Adipocyte (in vitro differentiated cells): ENCODE results near the gene AGT.
"Not testable (repeated sequence)": the region's sequence is repeated elsewhere in the genome, so short reads cannot be mapped to it uniquely, and the experiment has no call there.

ENCODE experiments used
- DNase-seq: peaks from one replicate; pipeline ENCODE4 v3.0.0-alpha.2; 2015; ENCODE audit warnings: low read depth
- H3K27me3 ChIP-seq: replicated peaks from 2 replicates; pipeline ENCODE4 v1.7.0; 2013; ENCODE audit warnings: mild to moderate bottlenecking, low read length, moderate library complexity; ENCODE audit not compliant: control insufficient read depth, insufficient read depth
- H3K36me3 ChIP-seq: 2 replicates; pipeline ENCODE4 v1.7.0; 2013; ENCODE audit warnings: low read length, mild to moderate bottlenecking, moderate library complexity; ENCODE audit not compliant: control insufficient read depth, insufficient read depth, severe bottlenecking
- H3K4me1 ChIP-seq: 2 replicates; pipeline ENCODE4 v1.7.0; 2013; ENCODE audit warnings: mild to moderate bottlenecking, low read length, moderate library complexity; ENCODE audit not compliant: control insufficient read depth, insufficient read depth
- H3K4me3 ChIP-seq: 2 replicates; pipeline ENCODE4 v1.7.0; 2013; ENCODE audit warnings: mild to moderate bottlenecking, low read length, moderate library complexity
- H3K9ac ChIP-seq: 2 replicates; pipeline ENCODE4 v1.7.0; 2013; ENCODE audit warnings: mild to moderate bottlenecking, low read length, moderate library complexity
- H3K9me3 ChIP-seq: 2 replicates; pipeline ENCODE4 v1.7.0; 2013; ENCODE audit warnings: mild to moderate bottlenecking, low read length, moderate library complexity; ENCODE audit not compliant: control insufficient read depth

The AGT gene

DNA sequence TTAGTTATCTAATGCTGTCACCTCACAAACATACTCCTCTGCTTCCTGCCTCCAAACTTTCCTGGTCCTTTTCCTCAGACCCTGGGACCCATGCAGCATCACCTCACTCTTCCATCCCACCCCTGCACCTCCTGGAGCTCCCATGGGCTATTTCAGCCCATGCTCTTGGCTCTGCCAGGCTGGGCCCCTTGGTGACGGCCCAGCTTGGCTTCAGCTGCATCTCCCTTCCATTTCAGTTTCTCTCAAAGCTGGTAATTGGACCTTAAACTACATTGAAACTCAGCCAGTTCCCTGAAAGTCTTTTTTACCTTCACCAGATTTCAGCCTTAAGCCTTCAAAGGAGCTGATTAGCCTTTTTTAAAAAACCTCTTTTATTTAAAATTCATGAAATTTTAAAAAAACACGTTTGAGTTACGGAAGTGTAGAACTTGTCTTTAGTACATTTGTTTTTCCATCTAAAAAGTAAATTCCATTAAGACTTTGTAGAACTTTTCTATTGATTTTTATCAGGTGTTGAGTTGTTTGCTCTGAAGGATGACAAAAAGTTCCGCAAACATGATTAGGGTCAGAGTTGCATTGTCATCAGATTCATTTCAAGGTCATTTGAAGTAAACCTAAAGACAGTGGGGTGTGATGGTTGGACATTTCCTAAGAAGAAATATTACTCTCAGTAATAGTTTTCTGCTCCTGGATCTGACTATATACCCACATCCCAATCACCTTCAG lies 33.5 kb downstream of the AGT start:
- Histone ChIP-seq H3K9me3 (no peaks in the 10 kb centered on the region), H3K9ac (no peak overlapping the region), H3K36me3 (peaks cover 85% of the 10 kb centered on the region), H3K4me1 (peaks cover 29% of the 10 kb centered on the region), H3K27me3 (no peaks in the 10 kb centered on the region), H3K4me3 (no peak overlapping the region)
- DNase-seq: no peak

- peaks cover 85% of the 10 kb centered on the region for H3K36me3 ChIP-seq
- no peaks in the 10 kb centered on the region for H3K27me3 ChIP-seq
- H3K9ac ChIP-seq: no peak overlapping the region
- H3K4me1 ChIP-seq: peaks cover 29% of the 10 kb centered on the region
- no peak overlapping the region for H3K4me3 ChIP-seq
- no peak for DNase-seq
- H3K9me3 ChIP-seq: no peaks in the 10 kb centered on the region
These were observed 34.1 kb downstream of the AGT start for GRCh38 chr1:230679825-230680224.

GRCh38 chr1:230679192-230679591 lies 34.7 kb downstream of the AGT start:
- Histone ChIP-seq H3K27me3 (no peaks in the 10 kb centered on the region), H3K36me3 (peaks cover 85% of the 10 kb centered on the region), H3K4me3 (no peak overlapping the region), H3K9ac (no peak overlapping the region), H3K4me1 (peaks cover 29% of the 10 kb centered on the region), H3K9me3 (no peaks in the 10 kb centered on the region)
- DNase-seq: no peak

DNA sequence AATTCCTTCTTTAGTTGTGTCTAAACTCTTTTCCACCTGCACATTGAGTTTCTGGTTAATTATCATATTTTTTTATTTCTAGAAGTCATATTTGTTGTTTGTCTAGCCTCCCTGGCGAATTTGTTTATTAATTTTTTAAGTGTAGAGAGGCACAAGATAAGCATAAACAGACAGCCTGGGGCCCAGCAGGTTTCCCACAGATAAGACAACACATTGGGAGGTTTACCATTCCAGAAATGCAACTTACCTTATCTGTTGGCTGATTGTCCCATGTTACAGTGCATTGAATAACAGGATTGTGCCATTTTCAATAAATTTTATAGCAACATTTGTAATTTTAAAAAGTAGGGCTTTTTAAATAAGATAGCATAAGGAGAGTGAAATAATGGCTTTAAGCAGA lies 36.7 kb downstream of the AGT start:
- no peak overlapping the region for H3K9ac ChIP-seq
- peaks cover 89% of the 10 kb centered on the region for H3K36me3 ChIP-seq
- no peak overlapping the region for H3K4me3 ChIP-seq
- peaks cover 19% of the 10 kb centered on the region for H3K4me1 ChIP-seq
- no peaks in the 10 kb centered on the region for H3K27me3 ChIP-seq
- no peak for DNase-seq
- no peaks in the 10 kb centered on the region for H3K9me3 ChIP-seq

- Histone ChIP-seq H3K36me3 (peaks cover 93% of the 10 kb centered on the region), H3K27me3 (no peaks in the 10 kb centered on the region), H3K4me3 (no peak overlapping the region)
These were observed 39.3 kb downstream of the AGT start for GRCh38 chr1:230674581-230674980.

DNA sequence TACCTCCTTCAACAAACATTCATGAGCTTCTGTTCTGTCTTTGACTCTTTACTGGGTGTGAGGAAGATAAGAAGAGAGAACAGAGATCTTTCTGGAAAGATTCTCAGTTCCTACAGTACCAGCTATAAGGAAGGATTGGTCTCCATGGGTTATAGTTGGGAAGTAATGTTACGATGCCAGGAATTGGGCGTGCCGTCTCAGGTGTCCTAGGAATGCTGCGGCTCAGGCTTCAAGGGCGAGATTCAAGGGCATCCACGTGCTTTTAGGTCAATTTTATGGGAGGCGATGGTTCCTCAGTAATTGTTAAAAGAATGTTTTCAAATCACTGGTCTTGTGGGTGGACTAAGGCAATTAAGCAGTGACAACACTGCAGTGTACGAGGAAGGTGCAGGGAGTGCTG lies 44.4 kb downstream of the AGT start:
- H3K4me1 ChIP-seq: no peaks in the 10 kb centered on the region
- no peaks in the 10 kb centered on the region for H3K27me3 ChIP-seq
- H3K9ac ChIP-seq: no peak overlapping the region
- peaks cover 93% of the 10 kb centered on the region for H3K36me3 ChIP-seq
- no peaks in the 10 kb centered on the region for H3K9me3 ChIP-seq
- H3K4me3 ChIP-seq: no peak overlapping the region
- DNase-seq: no peak

More at GRCh38 chr1:230674581-230674980, 39.3 kb downstream of the AGT start:
- no peak overlapping the region for H3K9ac ChIP-seq
- no peaks in the 10 kb centered on the region for H3K9me3 ChIP-seq
- peaks cover 6% of the 10 kb centered on the region for H3K4me1 ChIP-seq
- no peak for DNase-seq

GRCh38 chr1:230668227-230668626 lies 45.7 kb downstream of the AGT start:
- Histone ChIP-seq H3K36me3 (peaks cover 86% of the 10 kb centered on the region), H3K9me3 (no peaks in the 10 kb centered on the region), H3K4me1 (no peaks in the 10 kb centered on the region), H3K27me3 (no peaks in the 10 kb centered on the region), H3K9ac (no peak overlapping the region), H3K4me3 (no peak overlapping the region)
- DNase-seq: no peak

DNA sequence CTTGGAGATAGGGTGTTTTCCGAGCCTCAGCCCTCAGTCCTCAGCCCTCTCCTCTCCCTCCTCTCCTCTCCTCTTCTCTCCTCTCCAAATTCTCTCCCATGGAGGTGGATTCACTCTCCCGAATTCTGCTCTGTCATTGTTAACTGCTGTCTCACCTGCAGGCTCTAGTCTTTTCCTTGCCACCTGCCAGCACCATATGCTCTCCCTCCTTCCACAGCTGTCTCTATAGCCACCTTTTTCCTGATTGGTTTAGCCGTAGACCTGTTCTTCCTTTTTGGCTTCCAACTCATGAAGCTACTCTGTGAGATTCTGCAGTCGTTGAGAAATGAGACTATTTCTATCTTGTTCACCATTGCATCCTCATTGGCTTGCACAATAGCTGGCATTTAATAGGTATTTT lies 51.9 kb downstream of the AGT start:
- Histone ChIP-seq H3K27me3 (no peaks in the 10 kb centered on the region), H3K36me3 (peaks cover 56% of the 10 kb centered on the region), H3K4me3 (no peak overlapping the region), H3K4me1 (peaks cover 5% of the 10 kb centered on the region), H3K9ac (no peak overlapping the region), H3K9me3 (no peaks in the 10 kb centered on the region)
- DNase-seq: no peak

- DNase-seq: no peak
- no peaks in the 10 kb centered on the region for H3K9me3 ChIP-seq
- H3K36me3 ChIP-seq: peaks cover 29% of the 10 kb centered on the region
- no peak overlapping the region for H3K9ac ChIP-seq
- H3K27me3 ChIP-seq: no peaks in the 10 kb centered on the region
- no peak overlapping the region for H3K4me3 ChIP-seq
- H3K4me1 ChIP-seq: peaks cover 5% of the 10 kb centered on the region
These were observed 55.2 kb downstream of the AGT start for GRCh38 chr1:230658691-230659090.

GRCh38 chr1:230658103-230658502 lies 55.8 kb downstream of the AGT start:
- H3K36me3 ChIP-seq: peaks cover 25% of the 10 kb centered on the region
- not testable (repeated sequence) for H3K9ac ChIP-seq, H3K4me1 ChIP-seq, H3K9me3 ChIP-seq, DNase-seq, H3K4me3 ChIP-seq, H3K27me3 ChIP-seq

GRCh38 chr1:230656719-230657118 lies 57.2 kb downstream of the AGT start:
- not testable (repeated sequence) for H3K4me3 ChIP-seq, DNase-seq, H3K4me1 ChIP-seq, H3K9me3 ChIP-seq, H3K9ac ChIP-seq, H3K27me3 ChIP-seq
- H3K36me3 ChIP-seq: peaks cover 25% of the 10 kb centered on the region
